GM18511 (cell line): ENCODE results near the gene SAMD11.

Source experiments
- ATAC-seq: cut with Tn5 transposase; IDR thresholded peaks from one replicate; pipeline ENCODE4 v1.9.1; 2021; ENCODE audit warnings: mild to moderate bottlenecking, moderate library complexity; ENCODE audit not compliant: unreplicated experiment

Gene SAMD11

GRCh38 chr1:932173-932510, 8.4 kb downstream of the SAMD11 start:
- ATAC-seq, result no peak

- no peak for ATAC-seq
These were observed 9.3 kb downstream of the SAMD11 start for GRCh38 chr1:932776-933602.

DNA sequence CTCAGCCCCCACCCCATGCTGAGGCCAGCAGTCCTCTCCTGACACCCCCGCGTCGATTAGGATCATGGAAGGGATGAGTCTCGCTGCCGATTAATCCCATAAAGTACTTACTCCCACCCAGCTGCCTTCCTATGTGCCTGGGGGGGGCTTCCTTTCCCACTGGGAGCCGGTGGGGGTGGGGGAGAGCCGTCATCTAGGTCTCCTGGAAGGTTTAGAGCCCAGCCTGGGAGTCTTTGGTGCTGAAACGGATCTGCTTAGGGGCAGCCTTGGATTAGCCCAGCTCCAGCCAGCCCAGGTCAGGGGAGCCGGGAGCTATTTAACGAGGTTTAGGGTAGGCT, 9.8 kb downstream of the SAMD11 start:
- no peak for ATAC-seq

- no peak for ATAC-seq
These were observed 11.4 kb downstream of the SAMD11 start for GRCh38 chr1:934991-935750.

DNA sequence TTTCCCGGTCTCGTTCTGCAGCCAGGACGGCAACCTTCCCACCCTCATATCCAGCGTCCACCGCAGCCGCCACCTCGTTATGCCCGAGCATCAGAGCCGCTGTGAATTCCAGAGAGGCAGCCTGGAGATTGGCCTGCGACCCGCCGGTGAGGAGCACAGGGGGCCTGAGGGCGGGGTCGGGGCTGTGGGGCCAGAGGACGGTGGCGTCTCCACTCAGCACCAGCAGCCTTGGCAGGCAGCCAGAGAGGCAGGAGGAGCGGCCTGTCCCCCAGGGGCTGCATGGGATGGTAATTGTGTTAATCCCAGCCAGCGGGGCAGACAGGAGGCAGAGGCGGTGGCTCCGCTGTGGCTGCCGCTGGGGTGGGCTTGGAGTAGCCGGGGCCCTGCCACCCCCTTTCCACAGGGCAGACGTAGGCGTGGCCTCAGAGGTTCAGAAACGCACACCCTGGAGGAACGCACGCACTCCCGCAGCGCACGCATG, 12.1 kb downstream of the SAMD11 start:
- ATAC-seq, result no peak

DNA sequence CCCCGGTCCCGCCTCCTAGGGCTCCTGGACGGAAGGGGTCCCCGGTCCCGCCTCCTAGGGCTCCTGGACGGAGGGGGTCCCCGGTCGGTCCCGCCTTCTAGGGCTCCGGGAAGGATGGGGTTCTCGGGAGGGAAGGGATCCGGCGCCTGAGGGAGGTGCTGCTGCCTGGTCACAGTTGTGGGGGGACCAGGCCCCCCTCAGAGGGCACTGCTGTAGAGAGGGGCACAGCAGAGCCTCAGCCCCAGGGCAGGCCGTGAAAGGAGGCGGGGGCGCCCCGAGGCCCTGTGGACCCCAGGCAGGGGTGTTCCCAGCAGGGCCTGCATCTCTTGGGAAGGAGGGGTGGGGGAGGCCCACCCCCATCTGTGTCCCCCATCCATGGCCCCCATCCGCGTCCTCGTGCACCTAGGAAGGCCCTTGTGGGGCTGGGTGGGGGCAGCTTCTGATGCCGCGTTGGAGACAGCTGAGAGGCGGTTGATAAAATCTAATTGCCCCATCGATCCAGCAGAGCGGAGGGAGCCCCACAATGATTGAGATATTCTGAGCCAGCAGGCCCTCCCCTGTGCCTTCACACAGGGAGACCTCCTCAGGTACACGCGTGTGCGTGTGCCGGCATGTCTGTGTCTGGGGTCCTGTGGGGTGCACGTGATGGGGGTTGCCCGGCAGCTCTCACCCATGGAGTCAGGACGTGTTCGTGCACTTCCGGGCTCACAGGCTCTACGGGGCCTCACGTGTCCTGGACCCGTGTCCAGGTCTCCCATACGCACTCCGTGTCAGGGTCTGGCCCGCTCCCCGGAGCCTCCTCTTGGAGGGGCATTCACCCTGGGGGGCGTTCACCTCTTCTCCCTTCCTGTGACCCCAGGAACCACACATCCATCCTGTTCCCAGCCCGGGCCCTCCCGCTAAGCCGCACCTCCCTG, 12.9 kb downstream of the SAMD11 start:
- no peak for ATAC-seq

GRCh38 chr1:937521-937920, 13.8 kb downstream of the SAMD11 start:
- no peak for ATAC-seq

DNA sequence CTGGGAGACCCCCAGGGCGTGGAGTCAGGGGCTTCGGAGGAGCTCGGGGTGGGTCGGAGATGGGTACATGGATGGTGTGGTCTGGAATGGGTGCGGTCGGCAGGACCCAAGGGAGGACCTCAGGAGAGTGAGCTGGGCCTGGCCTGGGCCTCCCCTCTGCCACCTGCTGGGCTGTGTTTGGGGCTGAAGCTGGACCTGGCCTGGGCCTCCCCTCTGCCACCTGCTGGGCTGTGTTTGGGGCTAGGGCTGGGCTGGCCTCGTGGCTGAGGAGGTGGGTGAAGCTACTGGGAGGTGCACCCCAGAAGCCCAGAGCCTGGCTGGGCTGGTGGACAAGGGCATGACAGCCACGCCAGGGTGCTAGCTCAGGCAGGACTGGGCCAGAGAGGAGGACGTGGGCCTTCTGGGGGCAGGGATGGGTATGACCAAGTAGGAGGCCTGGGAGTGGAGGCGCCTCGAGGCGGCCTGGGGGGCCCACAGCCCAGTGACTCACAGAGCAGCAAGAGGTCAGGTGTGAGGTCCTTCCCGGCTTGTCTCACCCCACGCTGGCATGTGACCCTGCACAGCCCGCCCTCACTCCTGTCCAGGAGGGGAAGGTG, 14.5 kb downstream of the SAMD11 start:
- no peak for ATAC-seq

- ATAC-seq, result no peak
These were observed 15.2 kb downstream of the SAMD11 start for GRCh38 chr1:938711-939489.

DNA sequence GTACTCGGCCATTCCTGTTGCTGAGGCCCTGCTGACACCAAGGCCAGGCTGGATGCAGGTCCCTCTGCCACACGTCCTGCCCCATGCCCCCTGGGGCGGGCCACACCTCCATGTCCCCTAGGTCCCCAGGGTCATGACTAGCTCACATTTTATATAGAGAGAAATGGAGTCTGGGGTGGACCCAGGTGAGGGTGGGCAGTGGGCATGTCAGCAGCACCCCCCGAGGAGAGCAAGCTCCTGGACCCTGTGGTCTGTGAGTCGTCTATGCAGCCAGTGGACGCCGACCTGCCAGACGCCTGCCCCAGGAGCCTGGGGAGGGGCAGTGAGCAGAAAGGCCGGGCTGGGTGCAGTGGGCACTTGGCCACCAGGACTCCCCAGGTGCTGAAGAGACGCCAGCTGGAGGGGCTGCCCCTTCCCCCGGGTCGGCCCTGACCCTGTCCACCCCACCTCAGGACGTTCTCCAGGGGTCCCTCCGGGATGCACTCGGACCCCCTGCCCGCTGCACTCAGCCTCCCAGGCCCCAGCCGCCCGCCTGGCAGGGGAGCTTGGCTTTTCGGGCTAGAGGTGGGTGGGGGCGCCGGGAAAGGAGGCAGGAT, 15.9 kb downstream of the SAMD11 start:
- ATAC-seq, result no peak

GRCh38 chr1:940107-941014, 16.6 kb downstream of the SAMD11 start:
- ATAC-seq, result no peak

DNA sequence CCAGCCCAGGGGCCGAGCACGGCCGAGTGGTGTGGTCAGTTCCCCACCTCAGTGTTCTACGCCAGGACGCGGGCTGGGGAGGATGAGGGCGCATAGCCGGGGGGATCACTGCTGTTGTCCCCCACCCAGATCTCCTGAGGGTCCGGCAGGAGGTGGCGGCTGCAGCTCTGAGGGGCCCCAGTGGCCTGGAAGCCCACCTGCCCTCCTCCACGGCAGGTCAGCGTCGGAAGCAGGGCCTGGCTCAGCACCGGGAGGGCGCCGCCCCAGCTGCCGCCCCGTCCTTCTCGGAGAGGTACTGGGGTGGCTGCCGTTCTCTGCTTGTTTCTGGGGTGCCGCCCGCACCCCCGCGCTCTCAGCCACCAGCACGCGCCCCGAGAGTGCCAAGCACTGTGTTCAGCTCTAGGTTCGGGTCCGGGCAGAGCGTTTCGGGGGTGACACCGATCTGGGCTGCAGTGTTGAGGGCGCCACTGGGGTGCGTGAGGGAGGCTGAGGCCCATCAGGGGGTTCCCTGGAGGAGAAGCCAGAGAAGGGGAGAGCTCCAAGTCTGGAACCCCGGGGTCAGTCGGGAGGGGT, 17.4 kb downstream of the SAMD11 start:
- ATAC-seq, result no peak

DNA sequence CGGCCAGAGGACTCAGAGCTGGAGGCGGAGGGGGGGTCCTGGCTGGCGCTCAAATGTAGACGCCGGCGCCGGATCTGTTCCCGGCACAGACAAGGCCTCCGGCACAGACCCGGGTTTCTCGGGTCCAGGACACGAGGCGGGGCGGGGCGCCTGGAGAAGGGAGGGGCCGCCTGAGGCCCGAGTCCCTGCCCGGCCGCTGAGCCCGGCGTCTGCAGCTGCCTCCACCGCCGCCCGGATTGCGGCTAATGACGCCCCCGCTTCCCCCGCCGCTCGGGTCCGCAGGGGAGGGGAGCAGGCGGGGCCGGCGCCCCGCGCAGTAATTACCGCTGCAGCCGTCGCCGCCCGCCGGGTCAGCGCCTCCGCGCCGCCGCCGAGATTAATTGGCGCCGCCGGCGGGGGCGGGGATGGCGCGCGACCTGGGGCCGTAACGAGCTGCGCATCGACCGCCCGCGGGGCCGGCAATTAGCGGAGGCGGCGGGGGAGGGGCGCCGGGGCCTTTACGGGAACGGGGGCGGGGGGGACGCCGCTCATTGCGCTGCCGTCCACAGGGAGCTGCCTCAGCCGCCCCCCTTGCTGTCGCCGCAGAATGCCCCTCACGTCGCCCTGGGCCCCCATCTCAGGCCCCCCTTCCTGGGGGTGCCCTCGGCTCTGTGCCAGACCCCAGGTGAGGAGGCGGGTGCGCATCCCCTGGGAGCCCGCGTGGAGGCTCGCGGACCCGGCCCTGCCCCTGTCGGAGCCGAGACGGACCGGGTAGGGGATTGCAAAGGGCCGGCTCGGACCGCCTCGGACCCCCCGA, 18.1 kb downstream of the SAMD11 start:
- no peak for ATAC-seq

DNA sequence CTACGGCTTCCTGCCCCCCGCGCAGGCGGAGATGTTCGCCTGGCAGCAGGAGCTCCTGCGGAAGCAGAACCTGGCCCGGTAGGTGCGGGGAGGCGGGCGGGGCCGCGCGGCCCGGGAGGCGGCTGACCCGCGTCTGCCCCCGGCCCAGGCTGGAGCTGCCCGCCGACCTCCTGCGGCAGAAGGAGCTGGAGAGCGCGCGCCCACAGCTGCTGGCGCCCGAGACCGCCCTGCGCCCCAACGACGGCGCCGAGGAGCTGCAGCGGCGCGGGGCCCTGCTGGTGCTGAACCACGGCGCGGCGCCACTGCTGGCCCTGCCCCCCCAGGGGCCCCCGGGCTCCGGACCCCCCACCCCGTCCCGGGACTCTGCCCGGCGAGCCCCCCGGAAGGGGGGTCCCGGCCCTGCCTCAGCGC, 18.7 kb downstream of the SAMD11 start:
- ATAC-seq, result no peak

- no peak for ATAC-seq
These were observed 19.3 kb downstream of the SAMD11 start for GRCh38 chr1:942864-943533.

DNA sequence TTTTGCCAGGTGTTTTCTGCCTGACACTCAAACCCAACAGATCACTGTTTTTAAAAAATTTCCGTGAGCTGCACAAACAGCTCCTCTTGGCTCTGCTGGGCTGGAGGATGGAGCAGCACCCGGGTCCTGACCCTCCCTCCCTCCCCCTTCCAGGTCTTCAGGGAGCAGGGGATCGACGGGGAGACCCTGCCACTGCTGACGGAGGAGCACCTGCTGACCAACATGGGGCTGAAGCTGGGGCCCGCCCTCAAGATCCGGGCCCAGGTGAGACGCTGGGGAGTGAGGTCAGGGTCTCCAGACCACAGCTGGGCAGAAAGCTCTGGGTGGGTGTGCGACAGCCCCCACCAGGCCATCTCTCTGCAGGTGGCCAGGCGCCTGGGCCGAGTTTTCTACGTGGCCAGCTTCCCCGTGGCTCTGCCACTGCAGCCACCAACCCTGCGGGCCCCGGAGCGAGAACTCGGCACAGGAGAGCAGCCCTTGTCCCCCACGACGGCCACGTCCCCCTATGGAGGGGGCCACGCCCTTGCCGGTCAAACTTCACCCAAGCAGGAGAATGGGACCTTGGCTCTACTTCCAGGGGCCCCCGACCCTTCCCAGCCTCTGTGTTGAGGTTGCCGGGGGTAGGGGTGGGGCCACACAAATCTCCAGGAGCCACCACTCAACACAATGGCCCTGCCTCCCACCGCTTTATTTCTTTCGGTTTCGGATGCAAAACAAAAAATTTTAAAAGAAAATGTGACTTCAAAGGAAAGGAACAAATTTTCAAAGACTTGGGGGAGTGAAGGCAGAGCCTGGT, 20.0 kb downstream of the SAMD11 start:
- ATAC-seq, result no peak
